ENCODE results near the gene ANKRD35. TPM values are rescaled to one million over a fixed set of nuclear protein-coding genes. Genes with fewer than 3 reads are reported as not detected.

The ANKRD35 gene
- polyA plus RNA-seq, 1 donor (not counting 4 experiments of a cell fraction or from before 2014, with no cell fraction given), result 0.46 TPM

GRCh38 chr1:145898756-145899155 lies 13.1 kb upstream of the ANKRD35 start:
- no peaks in the 10 kb centered on the region for H3K4me1 ChIP-seq (ENCODE audit: control insufficient read depth, extremely low read depth, insufficient read depth, low read length)
- H3K36me3 ChIP-seq (ENCODE audit: control insufficient read depth in 2 of 2, extremely low read depth in 1 of 2, insufficient read depth in 2 of 2, low read length in 2 of 2), result peaks cover 2 to 3% of the 10 kb centered on the region in 2 experiments
- no peaks in the 10 kb centered on the region for H3K27me3 ChIP-seq (ENCODE audit: control insufficient read depth, extremely low read depth, insufficient read depth, low read length)
- no peaks in the 10 kb centered on the region for H3K79me2 ChIP-seq (ENCODE audit: control insufficient read depth, insufficient read depth, low read length)
- H3K4me3 ChIP-seq (ENCODE audit: control insufficient read depth in 2 of 3, extremely low read depth in 1 of 3, insufficient read depth in 2 of 3, low read depth in 1 of 3, low read length in 3 of 3), result no peak overlapping the region
- no peak overlapping the region for H3K9ac ChIP-seq (ENCODE audit: control insufficient read depth, extremely low read depth, insufficient read depth, low read length)
- dilution Hi-C loops (cut with MboI; ENCODE audit: extremely low pct_ligation_motif_present, low sequenced_read_pairs), result no loop called here
- no peak for TF ChIP-seq EZH2 (IDR thresholded peaks at IDR 0.05; ENCODE audit: low read length)
- no peaks in the 10 kb centered on the region for H4K20me1 ChIP-seq (ENCODE audit: control insufficient read depth, extremely low read depth, insufficient read depth, low read length)
- no peaks in the 10 kb centered on the region for H3K9me1 ChIP-seq (ENCODE audit: control insufficient read depth, extremely low read depth, insufficient read depth, low read length)
- no peak overlapping the region for H3K27ac ChIP-seq (ENCODE audit: control insufficient read depth, insufficient read depth, low read length)
- H3K4me2 ChIP-seq (ENCODE audit: control insufficient read depth, extremely low read depth, insufficient read depth, low read depth, low read length), result no peak overlapping the region
- no peaks in the 10 kb centered on the region for H3K9me3 ChIP-seq (ENCODE audit: control insufficient read depth, low read depth, low read length)
- no peak overlapping the region for H2AFZ ChIP-seq (ENCODE audit: control insufficient read depth, low read length)
- DNase-seq (ENCODE audit: low read depth, low spot score) (no peak), FAIRE-seq (no peak)

GRCh38 chr1:145897969-145898368 lies 12.3 kb upstream of the ANKRD35 start:
- no peaks in the 10 kb centered on the region for H3K9me3 ChIP-seq (ENCODE audit: control insufficient read depth, low read depth, low read length)
- FAIRE-seq (no peak), DNase-seq (ENCODE audit: low read depth, low spot score) (no peak)
- TF ChIP-seq CTCF (optimal IDR thresholded peaks at IDR 0.05 in 1 of 3, IDR thresholded peaks at IDR 0.05 in 1 of 3, conservative IDR thresholded peaks at IDR 0.05 in 1 of 3; ENCODE audit: extremely low read depth in 1 of 3, insufficient read depth in 2 of 3, low read length in 3 of 3) (no peak), EZH2 (IDR thresholded peaks at IDR 0.05; ENCODE audit: low read length) (no peak)
- H3K36me3 ChIP-seq (ENCODE audit: control insufficient read depth in 2 of 2, extremely low read depth in 1 of 2, insufficient read depth in 2 of 2, low read length in 2 of 2), result peaks cover 2 to 3% of the 10 kb centered on the region in 2 experiments
- no peaks in the 10 kb centered on the region for H3K27me3 ChIP-seq (ENCODE audit: control insufficient read depth, extremely low read depth, insufficient read depth, low read length)
- no peaks in the 10 kb centered on the region for H3K79me2 ChIP-seq (ENCODE audit: control insufficient read depth, insufficient read depth, low read length)
- no peak overlapping the region for H3K27ac ChIP-seq (ENCODE audit: control insufficient read depth, insufficient read depth, low read length)
- no peak overlapping the region for H3K4me3 ChIP-seq (ENCODE audit: control insufficient read depth in 2 of 3, extremely low read depth in 1 of 3, insufficient read depth in 2 of 3, low read depth in 1 of 3, low read length in 3 of 3)
- no peak overlapping the region for H3K9ac ChIP-seq (ENCODE audit: control insufficient read depth, extremely low read depth, insufficient read depth, low read length)
- dilution Hi-C loops (cut with MboI; ENCODE audit: extremely low pct_ligation_motif_present, low sequenced_read_pairs), result no loop called here
- peaks cover 3% of the 10 kb centered on the region for H3K4me1 ChIP-seq (ENCODE audit: control insufficient read depth, extremely low read depth, insufficient read depth, low read length)
- no peaks in the 10 kb centered on the region for H3K9me1 ChIP-seq (ENCODE audit: control insufficient read depth, extremely low read depth, insufficient read depth, low read length)
- H3K4me2 ChIP-seq (ENCODE audit: control insufficient read depth, extremely low read depth, insufficient read depth, low read depth, low read length), result no peak overlapping the region
- no peaks in the 10 kb centered on the region for H4K20me1 ChIP-seq (ENCODE audit: control insufficient read depth, extremely low read depth, insufficient read depth, low read length)
- H2AFZ ChIP-seq (ENCODE audit: control insufficient read depth, low read length), result no peak overlapping the region

- dilution Hi-C loops (cut with MboI; ENCODE audit: extremely low pct_ligation_motif_present, low sequenced_read_pairs), result no loop called here
- Histone ChIP-seq H2AFZ (ENCODE audit: control insufficient read depth, low read length) (no peak overlapping the region), H3K4me1 (ENCODE audit: control insufficient read depth, extremely low read depth, insufficient read depth, low read length) (peaks cover 28% of the 10 kb centered on the region), H3K4me3 (ENCODE audit: control insufficient read depth in 2 of 3, extremely low read depth in 1 of 3, insufficient read depth in 2 of 3, low read depth in 1 of 3, low read length in 3 of 3) (no peak overlapping the region), H3K9ac (ENCODE audit: control insufficient read depth, extremely low read depth, insufficient read depth, low read length) (no peak overlapping the region), H3K9me3 (ENCODE audit: control insufficient read depth, low read depth, low read length) (no peaks in the 10 kb centered on the region), H4K20me1 (ENCODE audit: control insufficient read depth, extremely low read depth, insufficient read depth, low read length) (no peaks in the 10 kb centered on the region), H3K36me3 (ENCODE audit: control insufficient read depth in 2 of 2, extremely low read depth in 1 of 2, insufficient read depth in 2 of 2, low read length in 2 of 2) (peaks cover 2 to 3% of the 10 kb centered on the region in 2 experiments), H3K9me1 (ENCODE audit: control insufficient read depth, extremely low read depth, insufficient read depth, low read length) (no peaks in the 10 kb centered on the region), H3K79me2 (ENCODE audit: control insufficient read depth, insufficient read depth, low read length) (no peaks in the 10 kb centered on the region), H3K27ac (ENCODE audit: control insufficient read depth, insufficient read depth, low read length) (no peak overlapping the region), H3K27me3 (ENCODE audit: control insufficient read depth, extremely low read depth, insufficient read depth, low read length) (no peaks in the 10 kb centered on the region), H3K4me2 (ENCODE audit: control insufficient read depth, extremely low read depth, insufficient read depth, low read depth, low read length) (no peak overlapping the region)
- TF ChIP-seq CTCF (optimal IDR thresholded peaks at IDR 0.05 in 1 of 3, IDR thresholded peaks at IDR 0.05 in 1 of 3, conservative IDR thresholded peaks at IDR 0.05 in 1 of 3; ENCODE audit: extremely low read depth in 1 of 3, insufficient read depth in 2 of 3, low read length in 3 of 3) (no peak), EZH2 (IDR thresholded peaks at IDR 0.05; ENCODE audit: low read length) (no peak)
- FAIRE-seq (no peak), DNase-seq (ENCODE audit: low read depth, low spot score) (no peak)
These were observed 9.8 kb upstream of the ANKRD35 start for GRCh38 chr1:145895471-145895870.

All from keratinocyte (primary cell).